Neuron (in vitro differentiated cells): ENCODE data around the gene TMEM145.

ENCODE experiments used
- H2AFZ ChIP-seq: one replicate; pipeline ENCODE4 v1.6.1; 2013; ENCODE audit warnings: low read depth, mild to moderate bottlenecking, inconsistent platforms, low read length, moderate library complexity
- H3K27me3 ChIP-seq: one replicate; pipeline ENCODE4 v1.6.1; 2013; ENCODE audit warnings: low read length; ENCODE audit not compliant: insufficient read depth
- H3K36me3 ChIP-seq: one replicate; pipeline ENCODE4 v1.6.1; 2013; ENCODE audit warnings: low read length; ENCODE audit not compliant: insufficient read depth
- H3K4me1 ChIP-seq: one replicate; pipeline ENCODE4 v1.6.1; 2013; ENCODE audit warnings: low read length; ENCODE audit not compliant: insufficient read depth
- H3K4me3 ChIP-seq: 2 replicates; pipeline ENCODE4 v1.5.1; 2013; ENCODE audit warnings: mild to moderate bottlenecking, low read length, moderate library complexity
- H3K9me3 ChIP-seq: one replicate; pipeline ENCODE4 v1.6.1; 2013; ENCODE audit warnings: low read length

The TMEM145 gene

GRCh38 chr19:42272989-42273406 lies 40.1 kb upstream of the TMEM145 start:
- Histone ChIP-seq H3K4me3 (no peak overlapping the region), H2AFZ (no peak overlapping the region), H3K36me3 (peaks cover 26% of the 10 kb centered on the region), H3K4me1 (peaks cover 18% of the 10 kb centered on the region), H3K9me3 (no peaks in the 10 kb centered on the region), H3K27me3 (no peaks in the 10 kb centered on the region)

DNA sequence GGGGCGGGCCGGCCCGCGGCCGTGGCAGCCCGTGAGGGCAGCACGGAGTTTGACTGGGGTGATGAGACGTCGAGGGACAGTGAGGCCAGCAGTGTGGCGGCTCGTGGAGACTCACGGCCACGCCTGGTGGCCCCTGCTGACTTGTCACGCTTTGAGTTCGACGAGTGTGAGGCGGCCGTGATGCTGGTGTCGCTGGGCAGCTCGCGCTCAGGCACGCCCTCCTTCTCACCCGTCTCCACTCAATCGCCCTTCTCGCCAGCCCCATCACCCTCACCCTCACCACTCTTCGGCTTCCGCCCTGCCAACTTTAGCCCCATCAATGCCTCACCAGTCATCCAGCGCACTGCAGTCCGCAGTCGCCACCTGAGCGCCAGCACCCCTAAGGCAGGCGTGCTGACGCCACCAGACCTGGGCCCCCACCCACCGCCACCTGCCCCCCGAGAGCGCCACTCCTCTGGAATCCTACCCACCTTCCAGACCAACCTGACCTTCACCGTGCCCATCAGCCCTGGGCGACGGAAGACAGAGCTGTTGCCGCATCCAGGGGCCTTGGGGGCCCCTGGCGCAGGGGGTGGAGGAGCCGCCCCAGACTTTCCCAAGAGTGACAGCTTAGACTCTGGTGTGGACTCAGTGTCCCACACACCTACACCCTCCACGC lies 39.6 kb upstream of the TMEM145 start:
- Histone ChIP-seq H3K4me3 (no peak overlapping the region), H3K9me3 (no peaks in the 10 kb centered on the region), H3K36me3 (peaks cover 26% of the 10 kb centered on the region), H2AFZ (no peak overlapping the region), H3K4me1 (peaks cover 18% of the 10 kb centered on the region), H3K27me3 (no peaks in the 10 kb centered on the region)

GRCh38 chr19:42274065-42274682 lies 38.9 kb upstream of the TMEM145 start:
- Histone ChIP-seq H2AFZ (no peak overlapping the region), H3K4me1 (peaks cover 24% of the 10 kb centered on the region), H3K36me3 (peaks cover 26% of the 10 kb centered on the region), H3K9me3 (no peaks in the 10 kb centered on the region), H3K27me3 (no peaks in the 10 kb centered on the region), H3K4me3 (no peak overlapping the region)

GRCh38 chr19:42275103-42275502 lies 38.0 kb upstream of the TMEM145 start:
- peaks cover 26% of the 10 kb centered on the region for H3K36me3 ChIP-seq
- no peak overlapping the region for H3K4me3 ChIP-seq
- no peaks in the 10 kb centered on the region for H3K27me3 ChIP-seq
- H2AFZ ChIP-seq: no peak overlapping the region
- H3K9me3 ChIP-seq: no peaks in the 10 kb centered on the region
- H3K4me1 ChIP-seq: peaks cover 21% of the 10 kb centered on the region

GRCh38 chr19:42275517-42275916 lies 37.6 kb upstream of the TMEM145 start:
- H3K9me3 ChIP-seq: no peaks in the 10 kb centered on the region
- H2AFZ ChIP-seq: no peak overlapping the region
- no peak overlapping the region for H3K4me3 ChIP-seq
- H3K27me3 ChIP-seq: no peaks in the 10 kb centered on the region
- H3K4me1 ChIP-seq: peaks cover 17% of the 10 kb centered on the region
- peaks cover 26% of the 10 kb centered on the region for H3K36me3 ChIP-seq

DNA sequence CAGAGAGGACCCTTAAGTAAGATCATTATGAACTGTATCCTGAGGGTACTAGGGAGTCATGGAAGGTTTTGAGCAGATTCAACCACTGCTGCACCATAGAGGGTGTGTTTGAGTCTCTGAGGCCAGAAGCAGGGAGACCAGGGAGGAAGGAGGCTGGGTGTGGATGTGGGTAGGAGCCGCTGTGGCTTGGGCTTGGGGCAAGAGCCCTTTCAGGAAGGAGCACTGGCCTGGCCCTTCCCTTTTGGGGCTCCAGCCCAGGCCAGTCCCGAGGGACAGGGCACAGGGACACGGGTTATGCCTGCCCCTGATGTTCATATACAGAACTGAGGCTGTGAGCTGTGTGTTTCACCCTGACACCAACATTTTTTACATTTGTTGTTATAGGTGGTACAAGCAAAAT lies 36.8 kb upstream of the TMEM145 start:
- H3K36me3 ChIP-seq: peaks cover 26% of the 10 kb centered on the region

DNA sequence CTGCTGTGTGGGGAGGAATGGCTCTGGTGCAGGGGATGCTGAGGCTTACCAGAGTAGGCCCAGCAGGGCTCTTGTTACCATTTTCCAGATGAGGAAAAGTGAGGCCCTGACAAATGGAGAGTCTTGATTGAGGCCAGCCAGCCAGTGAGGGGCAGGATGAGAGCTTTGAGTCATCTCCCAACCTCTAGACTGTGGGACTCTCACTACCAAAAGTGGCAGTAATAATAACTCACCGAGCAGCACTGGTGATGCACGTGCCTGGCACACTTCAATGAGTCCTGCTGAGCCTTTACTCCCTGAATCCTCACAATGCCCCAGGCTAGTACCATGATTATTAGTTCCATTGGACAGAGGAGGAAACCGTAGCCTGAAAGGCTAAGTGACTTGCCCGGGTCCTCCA lies 36.3 kb upstream of the TMEM145 start:
- no peak overlapping the region for H3K4me3 ChIP-seq
- no peak overlapping the region for H2AFZ ChIP-seq
- no peaks in the 10 kb centered on the region for H3K9me3 ChIP-seq
- H3K36me3 ChIP-seq: peaks cover 26% of the 10 kb centered on the region
- no peaks in the 10 kb centered on the region for H3K27me3 ChIP-seq
- H3K4me1 ChIP-seq: peaks cover 18% of the 10 kb centered on the region

More for the DNA sequence above, 36.8 kb upstream of the TMEM145 start:
- Histone ChIP-seq H2AFZ (no peak overlapping the region), H3K4me3 (no peak overlapping the region), H3K4me1 (peaks cover 13% of the 10 kb centered on the region), H3K27me3 (no peaks in the 10 kb centered on the region), H3K9me3 (no peaks in the 10 kb centered on the region)

DNA sequence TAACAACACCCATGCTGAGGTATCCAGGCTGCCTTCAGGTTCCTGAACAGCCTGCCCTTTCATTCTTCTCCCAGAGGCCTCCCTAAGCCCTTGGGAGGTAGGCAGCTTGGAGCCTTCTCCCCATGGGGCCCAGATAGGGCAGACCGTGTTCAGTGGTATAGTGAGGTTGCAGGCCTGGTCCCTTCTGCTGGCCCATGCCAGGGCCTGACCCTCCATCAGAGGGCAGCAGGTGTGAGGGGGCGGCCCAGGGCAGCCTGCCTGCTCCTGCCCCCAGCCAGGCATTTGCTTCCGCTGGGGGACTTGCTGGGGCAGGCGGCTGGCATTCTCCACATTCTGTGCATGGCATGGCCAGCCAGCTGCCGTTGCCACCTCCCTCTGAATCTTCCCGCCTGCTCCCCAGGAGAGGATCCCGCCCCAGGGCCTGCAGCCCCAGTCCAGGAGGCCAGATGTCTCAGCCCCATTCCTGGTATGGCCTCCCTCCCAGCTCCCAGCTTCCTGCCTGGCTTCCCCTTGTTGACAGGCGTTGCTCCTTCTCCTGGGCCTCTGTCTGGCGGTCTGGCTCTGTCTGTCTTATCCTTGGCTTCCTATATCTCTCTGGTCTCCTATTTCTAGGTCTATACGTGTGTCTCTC lies 35.2 kb upstream of the TMEM145 start:
- H3K4me1 ChIP-seq: peaks cover 29% of the 10 kb centered on the region

DNA sequence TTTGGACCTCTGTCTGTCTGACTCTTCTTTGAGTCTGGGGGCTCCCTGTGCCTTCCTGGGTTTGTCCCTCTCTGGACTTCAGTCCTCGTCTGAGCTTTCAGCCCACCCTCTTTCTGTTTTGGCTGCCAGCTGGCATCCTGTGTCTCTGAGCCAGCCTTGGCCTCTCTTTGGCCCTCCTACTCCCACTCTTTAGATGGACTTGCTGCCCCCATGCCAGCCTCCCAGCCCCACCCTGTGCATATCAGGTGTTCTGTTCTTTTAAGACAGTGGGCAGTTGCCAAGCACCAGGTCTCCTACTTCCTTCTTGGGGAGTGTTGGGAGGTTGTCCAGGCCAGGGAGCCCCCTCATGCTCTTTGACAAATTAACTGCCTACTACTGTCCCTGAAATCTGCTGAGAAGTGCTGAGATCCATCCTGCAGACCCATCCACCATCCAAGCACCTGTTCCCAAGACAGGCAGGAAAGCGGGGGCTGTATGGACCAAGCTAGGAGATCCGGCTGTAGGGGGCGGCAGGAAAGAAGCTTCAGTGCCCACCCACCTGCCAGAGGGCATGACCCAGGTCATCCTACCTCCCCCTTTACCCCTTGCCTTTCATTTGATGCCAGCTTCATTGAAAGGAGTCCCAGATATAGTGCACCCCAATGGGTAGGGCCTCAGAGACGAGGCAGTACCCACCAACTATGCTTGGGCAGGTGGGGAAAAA lies 34.5 kb upstream of the TMEM145 start:
- H3K4me1 ChIP-seq: peaks cover 35% of the 10 kb centered on the region
- no peak overlapping the region for H2AFZ ChIP-seq
- no peaks in the 10 kb centered on the region for H3K9me3 ChIP-seq
- H3K27me3 ChIP-seq: no peaks in the 10 kb centered on the region
- no peak overlapping the region for H3K4me3 ChIP-seq
- peaks cover 17% of the 10 kb centered on the region for H3K36me3 ChIP-seq

More for the DNA sequence above, 35.2 kb upstream of the TMEM145 start:
- Histone ChIP-seq H2AFZ (no peak overlapping the region), H3K27me3 (no peaks in the 10 kb centered on the region), H3K9me3 (no peaks in the 10 kb centered on the region), H3K4me3 (no peak overlapping the region), H3K36me3 (peaks cover 24% of the 10 kb centered on the region)

DNA sequence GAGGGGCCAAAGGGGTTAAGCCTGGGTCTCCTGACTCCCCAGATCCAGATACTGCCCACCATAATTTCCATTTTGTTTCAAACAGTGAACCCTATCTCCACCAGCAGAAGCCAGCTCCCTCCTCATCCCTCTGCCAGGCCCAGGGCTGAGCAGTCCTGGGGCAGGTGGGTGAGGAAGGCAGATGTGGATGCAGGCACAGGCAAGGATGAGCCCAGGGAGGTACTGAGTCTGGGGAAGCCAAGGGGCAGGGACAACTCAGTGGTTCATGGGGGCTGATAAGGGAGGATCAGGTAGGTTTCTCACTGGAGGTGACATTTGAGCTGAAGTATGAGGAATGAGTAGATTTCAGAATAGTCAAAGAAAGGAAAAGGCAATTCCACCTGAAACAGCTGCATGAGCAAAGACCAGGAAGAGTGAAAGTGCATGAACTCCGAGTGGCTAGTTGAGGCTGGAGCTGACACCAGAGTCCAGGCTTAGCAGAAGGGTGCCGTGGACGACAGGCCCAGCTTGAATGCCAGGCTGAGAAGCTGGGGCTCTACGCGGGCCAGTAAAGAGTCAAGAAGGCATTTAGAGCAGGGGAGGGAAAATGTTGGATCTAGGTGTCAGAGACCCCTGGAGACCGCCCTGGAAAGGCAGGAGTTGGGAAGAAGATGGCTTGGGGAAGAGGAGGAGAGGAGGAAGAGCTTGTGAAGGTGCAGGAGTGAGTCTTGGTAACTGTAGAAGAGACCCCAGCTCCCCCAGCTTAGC lies 33.8 kb upstream of the TMEM145 start:
- H2AFZ ChIP-seq: no peak overlapping the region
- H3K9me3 ChIP-seq: no peaks in the 10 kb centered on the region
- H3K4me1 ChIP-seq: peaks cover 35% of the 10 kb centered on the region
- H3K4me3 ChIP-seq: peak overlapping the region; percentile 77
- peaks cover 10% of the 10 kb centered on the region for H3K36me3 ChIP-seq
- no peaks in the 10 kb centered on the region for H3K27me3 ChIP-seq

- peak overlapping the region; percentile 77 for H3K4me3 ChIP-seq
- no peaks in the 10 kb centered on the region for H3K9me3 ChIP-seq
- peaks cover 2% of the 10 kb centered on the region for H3K36me3 ChIP-seq
- H3K4me1 ChIP-seq: peaks cover 41% of the 10 kb centered on the region
- peak overlapping the region; percentile 49 for H2AFZ ChIP-seq
- no peaks in the 10 kb centered on the region for H3K27me3 ChIP-seq
Measured at GRCh38 chr19:42279902-42280814, 33.0 kb upstream of the TMEM145 start.

- Histone ChIP-seq H3K4me3 (peak overlapping the region; percentile 77), H3K27me3 (no peaks in the 10 kb centered on the region), H3K36me3 (no peaks in the 10 kb centered on the region), H2AFZ (no peak overlapping the region), H3K9me3 (no peaks in the 10 kb centered on the region), H3K4me1 (peaks cover 47% of the 10 kb centered on the region)
Measured at GRCh38 chr19:42280815-42281145, 32.3 kb upstream of the TMEM145 start.
